ENCODE results near the gene ZNF337. TPM values are rescaled to one million over a fixed set of nuclear protein-coding genes. Genes with fewer than 3 reads are reported as not detected.

ZNF337 gene
- total RNA-seq, 1 experiment from 2014 or later = 9.1 TPM

DNA sequence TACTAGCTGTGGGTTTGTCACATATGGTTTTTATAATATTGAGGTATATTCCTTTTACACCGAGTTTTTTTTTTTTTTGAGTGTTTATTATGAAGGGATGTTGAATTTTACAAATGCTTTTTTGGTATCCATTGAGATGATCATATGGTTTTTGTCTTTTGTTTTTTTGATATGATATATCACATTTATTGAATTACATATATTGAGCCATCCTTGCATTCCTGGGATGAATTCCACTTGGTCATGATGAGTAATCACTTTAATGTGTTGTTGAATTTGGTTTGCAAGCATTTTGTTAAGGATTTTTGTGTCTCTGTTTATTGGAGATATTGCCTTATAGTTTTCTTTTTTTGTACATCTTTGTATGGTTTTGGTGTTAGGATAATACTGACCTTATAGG, 3.3 kb upstream of the ZNF337 start:
- H3K27me3 ChIP-seq (ENCODE audit: control insufficient read depth, insufficient read depth, low read length) = no peaks in the 10 kb centered on the region
- TF ChIP-seq CTCF (IDR thresholded peaks at IDR 0.05) (no peak), SIN3A (IDR thresholded peaks at IDR 0.05; ENCODE audit: borderline replicate concordance, insufficient read depth, low read depth, low read length) (no peak), POLR2AphosphoS5 (IDR thresholded peaks at IDR 0.05; ENCODE audit: low read depth, low read length) (no peak), REST (IDR thresholded peaks at IDR 0.05; ENCODE audit: insufficient read depth in 1 of 2, low read depth in 2 of 2, low read length in 1 of 2) (no peak), TCF7L2 (IDR thresholded peaks at IDR 0.05; ENCODE audit: low read depth, low read length) (no peak)
- peaks cover 4% of the 10 kb centered on the region; the same call in 1 of the 2 replicates for H3K9me3 ChIP-seq (ENCODE audit: control insufficient read depth, insufficient read depth, low read depth, low read length)
- DNase-seq (ENCODE audit: low read depth, low spot score) (no peak), ATAC-seq (no peak)
- intact Hi-C loops (cut with micrococcal nuclease; ENCODE audit: unreplicated experiment) = no loop called here
- ChIA-PET CTCF (no interaction called here), POLR2A (no interaction called here)
- no peak overlapping the region for H3K4me3 ChIP-seq (ENCODE audit: low read depth in 2 of 2, low read length in 2 of 2)
- BruUV-seq (replicated peaks) = no TSS peak
- no peaks in the 10 kb centered on the region for H3K36me3 ChIP-seq (ENCODE audit: control insufficient read depth, insufficient read depth, low read length)
- no peaks in the 10 kb centered on the region for H3K4me1 ChIP-seq (ENCODE audit: control insufficient read depth, insufficient read depth, low read length)
- no peak overlapping the region for H3K27ac ChIP-seq (ENCODE audit: low read length)
- in situ Hi-C loops (cut with HindIII; ENCODE audit: low pct_unique_long_range_greater_than_20kb, low sequenced_read_pairs) = no loop called here

DNA sequence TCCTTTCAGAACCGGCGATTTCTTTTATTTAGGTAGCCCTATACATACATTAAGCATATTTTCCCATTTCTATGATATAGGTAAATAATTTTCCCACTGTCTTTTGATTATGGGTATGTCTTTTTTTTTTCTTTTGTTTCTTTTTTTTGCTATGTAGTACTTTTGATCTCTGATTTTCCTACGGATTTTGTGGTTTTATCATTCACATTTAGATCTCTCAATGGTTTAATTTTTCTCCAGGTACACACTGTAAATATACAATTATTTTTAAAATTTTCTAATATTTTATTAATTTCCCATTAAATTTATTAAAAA, 436 bp upstream of the ZNF337 start:
- Histone ChIP-seq H3K9me3 (ENCODE audit: control insufficient read depth, insufficient read depth, low read depth, low read length) (peaks cover 4% of the 10 kb centered on the region; the same call in 1 of the 2 replicates), H3K4me1 (ENCODE audit: control insufficient read depth, insufficient read depth, low read length) (no peaks in the 10 kb centered on the region), H3K27ac (ENCODE audit: low read length) (peak overlapping the region; percentile 70), H3K27me3 (ENCODE audit: control insufficient read depth, insufficient read depth, low read length) (no peaks in the 10 kb centered on the region), H3K36me3 (ENCODE audit: control insufficient read depth, insufficient read depth, low read length) (no peaks in the 10 kb centered on the region), H3K4me3 (ENCODE audit: low read depth in 2 of 2, low read length in 2 of 2) (peak overlapping the region; percentile 77 to 85)
- DNase-seq (ENCODE audit: low read depth, low spot score) (no peak), ATAC-seq (no peak)
- no TSS peak for BruUV-seq (replicated peaks)
- in situ Hi-C loops (cut with HindIII; ENCODE audit: low pct_unique_long_range_greater_than_20kb, low sequenced_read_pairs) = no loop called here
- TF ChIP-seq REST (IDR thresholded peaks at IDR 0.05; ENCODE audit: insufficient read depth in 1 of 2, low read depth in 2 of 2, low read length in 1 of 2) (no peak), CTCF (IDR thresholded peaks at IDR 0.05) (no peak), POLR2AphosphoS5 (IDR thresholded peaks at IDR 0.05; ENCODE audit: low read depth, low read length) (no peak), TCF7L2 (IDR thresholded peaks at IDR 0.05; ENCODE audit: low read depth, low read length) (no peak)
- ChIA-PET POLR2A (no interaction called here), CTCF (no interaction called here)
- intact Hi-C loops (cut with micrococcal nuclease; ENCODE audit: unreplicated experiment) = no loop called here

All from Panc1 (cell line).